GM18508 (cell line): ENCODE results near the gene ATOSA.

Experiments used
- ATAC-seq: cut with Tn5 transposase; IDR thresholded peaks from one replicate; pipeline ENCODE4 v1.9.1; 2021; ENCODE audit warnings: moderate number of reproducible peaks; ENCODE audit not compliant: insufficient read depth, unreplicated experiment

ATOSA gene

DNA sequence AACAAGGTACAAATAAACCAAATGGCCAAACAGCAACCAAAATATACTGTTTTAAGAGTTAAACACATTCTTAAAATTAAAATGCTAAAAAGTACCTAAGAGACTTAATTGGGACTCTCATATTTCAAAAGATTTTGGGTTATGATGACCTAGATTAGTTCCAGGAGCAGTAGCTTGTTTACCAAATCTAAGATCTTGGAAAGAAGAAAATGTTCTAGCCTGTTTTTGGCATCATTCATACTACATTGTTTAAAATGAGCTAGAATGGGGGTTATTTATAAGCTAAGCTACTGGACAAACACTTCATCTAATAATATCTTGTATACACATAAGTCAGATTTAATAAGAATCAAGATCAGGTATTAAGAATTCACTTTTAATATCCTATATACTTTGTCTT, 22.8 kb downstream of the ATOSA start:
- no peak for ATAC-seq

DNA sequence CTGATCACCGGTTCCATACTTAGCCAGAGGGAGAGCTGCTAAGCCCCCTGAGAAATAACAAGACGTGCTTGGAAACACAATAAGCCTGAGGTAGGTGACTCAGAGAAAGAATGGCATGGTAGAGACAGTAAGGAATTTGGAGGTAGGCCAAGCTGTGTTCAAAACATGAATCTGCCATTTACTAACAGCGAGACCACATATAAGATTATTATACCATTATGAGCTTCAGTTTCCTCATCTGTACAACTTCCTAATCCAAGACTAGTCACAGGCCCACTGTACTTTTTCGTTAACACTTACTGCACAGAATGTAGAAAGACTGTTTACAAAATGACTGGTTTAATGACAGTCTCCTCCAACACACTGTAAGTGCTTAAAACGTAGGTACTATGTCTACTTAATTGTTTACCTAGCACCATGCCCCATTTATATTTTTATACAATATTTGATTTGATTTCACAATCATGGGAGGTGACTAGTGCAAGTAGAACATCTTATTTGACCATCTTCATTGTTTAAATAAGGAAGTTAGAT, 25.7 kb downstream of the ATOSA start:
- no peak for ATAC-seq

DNA sequence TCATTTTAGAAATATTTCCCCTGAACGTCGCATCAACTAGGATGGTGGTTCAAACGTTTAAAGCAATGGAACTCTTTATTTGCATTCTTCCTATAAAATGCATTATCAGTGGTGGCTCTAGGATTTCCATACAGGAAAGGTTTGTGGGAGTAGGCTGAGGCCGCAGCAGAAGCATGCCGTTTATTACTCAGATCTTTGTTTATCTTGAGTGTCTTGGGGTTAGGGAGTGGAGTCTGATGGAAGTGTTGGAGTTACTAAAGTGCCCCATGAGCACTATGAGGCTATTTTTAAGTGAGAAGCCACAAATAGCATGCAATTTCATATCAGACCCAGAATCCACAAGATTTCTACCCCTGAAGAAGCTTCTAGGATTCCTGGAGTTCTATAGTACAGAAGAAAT, 26.2 kb downstream of the ATOSA start:
- no peak for ATAC-seq

DNA sequence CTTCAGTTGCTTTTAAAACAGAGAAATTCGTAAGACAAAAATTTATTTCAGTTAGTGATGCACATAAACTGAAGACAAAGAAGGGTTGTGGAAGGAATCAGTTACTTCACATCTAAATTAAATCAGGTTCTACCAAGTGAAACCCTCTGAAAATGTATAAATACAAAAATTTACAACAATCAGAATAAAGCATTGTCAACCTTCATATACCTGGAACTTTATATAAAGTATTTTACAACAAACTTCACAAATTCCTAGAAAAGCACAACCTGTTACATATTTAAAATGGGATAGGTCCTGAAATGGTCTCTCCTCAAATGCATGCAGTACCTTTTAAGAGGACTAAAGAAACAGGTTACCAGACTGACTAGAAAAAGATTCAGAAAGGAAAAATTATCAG, 26.9 kb downstream of the ATOSA start:
- ATAC-seq = no peak

DNA sequence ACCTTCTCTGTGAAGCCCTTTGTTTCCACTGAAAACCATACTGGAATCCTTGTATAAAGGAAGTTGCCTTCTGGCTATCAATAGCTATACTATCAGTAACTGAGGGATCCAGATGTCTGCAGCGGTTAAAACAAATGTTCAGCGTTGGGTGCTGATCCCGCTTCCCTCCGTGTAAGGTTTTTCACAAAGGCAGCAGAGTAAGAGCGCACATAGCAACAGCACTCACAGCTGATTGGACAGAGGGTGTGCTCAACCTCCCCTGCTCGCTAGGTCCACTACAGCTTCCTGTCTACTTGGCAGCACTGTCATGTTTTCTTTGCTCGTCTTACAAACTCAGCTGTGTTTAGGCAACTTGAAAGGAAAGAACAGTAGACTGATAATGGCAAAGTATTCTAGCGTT, 27.3 kb downstream of the ATOSA start:
- no peak for ATAC-seq

DNA sequence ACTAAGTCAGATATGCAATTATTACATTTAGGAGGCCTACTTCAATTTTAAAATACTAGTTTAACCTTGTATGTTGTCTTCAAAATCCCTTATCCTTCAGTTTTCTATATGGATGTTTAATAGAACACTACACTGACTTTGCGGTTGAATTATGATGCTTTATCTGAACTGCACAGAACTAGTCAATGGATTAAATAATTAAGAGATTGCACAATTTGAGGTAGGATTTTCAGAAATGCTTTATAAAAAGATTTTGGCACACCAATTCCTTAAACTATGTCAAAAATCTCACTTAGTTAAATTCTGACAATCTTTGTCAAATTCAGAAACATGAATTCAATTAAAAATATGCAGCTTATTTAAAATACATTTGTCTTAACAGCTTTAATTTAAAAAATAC, 28.1 kb downstream of the ATOSA start:
- no peak for ATAC-seq

DNA sequence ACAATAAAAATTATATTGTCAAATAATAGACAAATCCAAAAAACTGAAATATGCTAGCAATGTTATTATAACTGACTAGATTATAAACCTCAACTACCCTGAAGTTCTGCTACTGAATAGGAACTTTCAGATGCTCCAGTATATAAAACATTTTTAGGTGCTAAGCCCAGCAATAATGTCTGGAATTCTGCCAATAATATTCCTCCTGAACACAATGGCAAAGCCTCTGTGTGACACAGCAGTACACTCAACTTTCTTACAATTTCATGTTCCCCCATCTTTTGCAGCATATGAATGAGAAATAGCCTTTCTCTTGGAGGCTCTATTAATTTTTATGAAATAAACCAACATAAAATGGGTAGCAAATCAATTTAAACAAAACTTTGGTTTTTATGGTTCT, 29.5 kb downstream of the ATOSA start:
- ATAC-seq = no peak

DNA sequence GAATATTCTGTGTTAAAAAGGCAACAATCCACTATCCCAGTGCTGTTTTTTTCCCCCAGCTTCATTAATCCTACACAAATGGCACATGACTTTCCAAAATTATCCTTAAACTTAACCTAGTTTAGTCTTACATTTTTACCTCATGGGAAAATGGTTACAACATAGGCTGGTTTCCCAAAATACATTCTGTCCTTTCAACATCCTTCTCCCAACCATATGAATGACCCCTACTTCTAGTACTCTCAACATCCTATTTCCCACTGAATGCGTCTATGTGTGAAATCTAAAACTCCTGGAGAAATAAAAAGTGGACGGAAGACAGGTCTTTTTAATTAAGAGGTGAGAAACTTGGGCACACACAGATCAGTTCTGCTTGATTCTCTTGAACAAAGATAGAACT, 33.3 kb downstream of the ATOSA start:
- ATAC-seq = no peak

DNA sequence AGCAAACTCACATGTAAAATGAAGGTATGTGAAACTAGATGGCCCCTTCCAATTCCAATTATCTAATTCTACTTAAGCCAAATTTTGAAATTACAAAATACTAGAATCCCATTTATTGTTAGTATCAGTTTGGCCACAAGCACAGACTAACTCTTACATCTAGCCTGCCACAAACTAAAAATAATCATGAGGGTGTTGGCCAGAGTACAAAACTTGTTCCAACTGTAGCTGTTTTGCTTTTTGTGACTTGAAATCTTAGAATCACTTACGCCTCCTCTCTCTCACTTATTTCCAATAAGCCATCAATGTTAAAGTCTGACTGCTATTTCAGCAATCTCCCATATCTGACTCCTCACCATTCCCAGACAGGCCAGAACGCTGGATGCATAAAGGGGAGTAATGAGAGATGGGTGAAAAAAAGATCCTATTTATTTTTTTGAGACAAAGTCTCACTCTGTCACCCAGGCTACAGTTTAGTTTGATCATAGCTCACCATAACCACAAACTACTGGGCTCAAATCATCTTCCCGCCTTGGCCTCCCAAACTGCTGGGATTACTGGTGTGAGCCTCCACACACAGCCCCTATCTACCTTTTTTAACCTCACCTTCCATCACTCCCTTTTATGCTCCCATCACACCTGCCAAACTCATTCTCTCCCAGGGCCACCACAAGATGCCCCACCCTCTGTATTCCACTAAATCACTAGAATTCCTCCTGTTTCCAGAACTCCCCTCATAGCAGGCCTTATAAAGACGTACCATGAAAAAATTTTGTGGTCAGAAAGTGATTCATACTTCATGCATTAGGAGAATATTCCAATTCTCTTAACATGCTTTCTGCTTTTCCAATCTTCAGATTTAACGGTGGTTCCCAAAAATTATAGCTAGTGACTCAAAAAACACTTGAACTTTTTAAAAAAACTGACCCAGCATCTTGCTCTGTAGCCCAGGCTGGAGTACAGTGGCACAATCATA, 36.5 kb downstream of the ATOSA start:
- ATAC-seq = no peak

DNA sequence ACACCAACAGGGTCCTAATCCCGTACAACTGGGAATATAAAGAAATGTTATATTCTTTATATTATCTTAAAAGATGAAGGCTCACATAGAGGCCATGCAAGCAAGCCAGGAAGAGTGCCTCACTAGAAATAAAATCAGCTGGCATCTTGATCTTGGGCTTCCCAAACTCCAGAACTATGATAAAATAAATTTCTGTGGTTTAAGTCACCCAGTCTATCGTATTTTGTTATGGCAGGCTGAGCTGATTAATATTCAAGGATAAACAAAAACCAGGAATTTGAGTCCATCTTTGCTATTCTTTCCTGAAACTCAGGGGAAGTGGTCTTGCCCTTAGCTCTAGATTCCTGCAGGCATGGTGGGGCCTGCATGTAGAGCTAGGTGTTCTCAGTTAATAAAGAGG, 42.7 kb downstream of the ATOSA start:
- ATAC-seq = no peak

DNA sequence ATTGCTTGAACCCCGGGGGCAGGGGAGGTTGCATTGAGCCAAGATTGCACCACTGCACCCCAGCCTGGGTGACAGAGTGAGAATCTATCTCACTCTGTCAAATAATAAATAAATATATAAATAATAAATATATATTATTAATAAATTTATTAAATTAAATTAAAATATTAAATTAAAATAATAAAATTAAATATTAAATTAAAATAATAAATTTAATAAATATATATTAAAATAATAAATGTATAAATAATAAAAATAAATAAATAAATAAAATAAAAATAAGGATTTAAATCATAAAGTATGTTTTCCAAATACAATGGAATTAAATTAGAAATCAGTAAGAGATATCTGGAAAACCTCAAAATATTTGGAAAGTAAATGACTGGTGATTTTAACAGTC, 43.3 kb downstream of the ATOSA start:
- no peak for ATAC-seq
